ENCODE data around the gene EFCAB8.
"Not testable (repeated sequence)": the region's sequence is repeated elsewhere in the genome, so short reads cannot be mapped to it uniquely, and the experiment has no call there.

Gene EFCAB8

GRCh38 chr20:32912688-32913087 lies 54.0 kb downstream of the EFCAB8 start:
- DNase-seq = no peak

DNA sequence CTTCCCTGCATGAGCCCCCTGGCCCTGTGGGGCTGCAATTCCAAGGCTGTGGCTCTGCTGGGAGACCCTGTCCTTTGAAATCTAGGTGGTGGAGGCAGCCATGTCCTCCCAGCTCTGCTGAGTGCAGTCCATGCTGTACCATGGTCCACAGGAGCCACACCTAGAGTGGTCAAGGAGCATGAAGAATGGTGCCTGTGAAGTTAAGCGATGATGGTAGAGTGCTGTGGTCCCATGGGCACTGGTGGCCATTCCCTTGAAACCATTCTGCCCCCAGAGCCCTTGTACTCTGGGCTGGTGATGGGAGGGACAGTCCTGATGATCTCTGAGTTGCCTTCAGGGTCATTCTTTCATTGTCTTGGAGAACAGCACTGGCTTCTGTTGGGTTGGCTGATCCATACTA lies 55.3 kb downstream of the EFCAB8 start:
- no peak for DNase-seq

- DNase-seq = no peak
Measured at GRCh38 chr20:32917191-32917950, 58.6 kb downstream of the EFCAB8 start.

GRCh38 chr20:32918296-32918695 lies 59.6 kb downstream of the EFCAB8 start:
- DNase-seq = no peak

GRCh38 chr20:32918751-32919150 lies 60.0 kb downstream of the EFCAB8 start:
- DNase-seq = no peak

DNA sequence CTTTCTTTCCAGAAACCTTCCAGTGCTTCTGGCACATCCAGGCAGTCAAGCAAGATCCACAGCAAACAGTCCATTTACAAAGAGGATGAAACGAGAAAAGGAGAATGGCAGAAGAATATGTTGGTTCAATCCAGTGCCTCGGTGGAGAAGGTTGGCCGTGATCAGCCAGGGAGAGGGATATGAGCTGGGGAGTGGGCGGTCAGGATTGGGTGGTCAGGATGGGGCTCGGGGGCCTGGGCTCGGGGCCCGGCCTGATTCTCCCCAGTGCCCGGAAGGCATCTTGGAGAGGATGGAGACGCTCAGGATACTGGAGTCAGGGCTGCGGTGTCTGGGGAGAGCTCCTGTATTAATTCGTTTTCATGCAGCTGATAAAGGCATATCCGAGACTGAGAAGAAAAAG lies 61.3 kb downstream of the EFCAB8 start:
- DNase-seq = no peak

DNA sequence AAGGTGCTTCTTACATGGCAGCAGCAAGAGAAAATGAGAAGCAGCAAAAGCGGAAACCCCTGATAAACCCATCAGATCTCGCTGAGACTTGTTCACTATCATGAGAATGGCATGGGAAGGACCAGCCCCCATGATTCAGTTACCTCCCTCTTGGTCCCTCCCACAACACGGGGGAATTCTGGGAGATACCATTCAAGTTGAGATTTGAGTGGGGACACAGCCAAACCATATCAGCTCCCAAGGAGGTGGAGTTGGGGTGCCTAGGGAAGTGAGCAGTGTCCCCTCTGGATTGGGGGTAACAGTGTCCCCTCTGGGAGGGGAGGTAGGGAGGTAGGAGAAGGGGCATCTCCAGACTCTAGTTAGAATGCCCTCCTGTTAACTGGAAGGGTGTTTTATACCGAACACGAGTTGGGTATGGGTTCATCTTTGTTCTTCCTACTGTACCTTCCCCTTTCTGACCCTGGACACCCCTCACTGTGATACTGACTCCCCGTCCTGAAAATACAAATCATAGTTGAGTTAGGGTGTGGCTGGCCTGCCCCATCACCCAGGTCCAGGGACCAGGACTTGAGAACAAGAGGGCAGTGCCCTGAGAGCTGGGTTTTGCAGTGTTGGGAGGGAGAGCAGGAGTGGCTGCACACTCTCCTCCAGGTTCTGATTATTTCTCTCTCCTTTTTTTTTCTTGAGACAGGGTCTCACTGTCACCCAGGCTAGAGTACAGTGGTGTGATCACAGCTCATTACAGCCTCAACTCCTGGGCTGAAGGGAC lies 62.0 kb downstream of the EFCAB8 start:
- DNase-seq = no peak

DNA sequence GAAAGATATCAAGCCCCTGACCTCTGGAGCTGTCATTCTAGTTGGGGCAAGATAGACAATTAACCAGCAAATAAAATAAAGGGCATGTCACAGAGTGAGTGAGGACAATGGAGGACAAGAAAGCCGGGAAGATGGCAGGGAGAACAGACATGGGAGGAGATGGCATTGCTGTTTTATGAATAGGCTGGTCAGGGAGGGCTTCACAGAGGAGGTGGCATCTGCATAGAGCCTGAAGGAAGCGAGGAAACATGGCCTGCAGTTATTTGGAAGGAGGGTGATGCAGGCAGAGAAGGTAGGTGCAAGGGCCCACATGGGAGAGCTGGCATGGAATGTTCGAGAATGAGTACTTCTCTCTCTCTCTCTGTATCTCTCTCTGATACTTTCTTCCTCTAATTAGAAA lies 63.7 kb downstream of the EFCAB8 start:
- DNase-seq = no peak

DNA sequence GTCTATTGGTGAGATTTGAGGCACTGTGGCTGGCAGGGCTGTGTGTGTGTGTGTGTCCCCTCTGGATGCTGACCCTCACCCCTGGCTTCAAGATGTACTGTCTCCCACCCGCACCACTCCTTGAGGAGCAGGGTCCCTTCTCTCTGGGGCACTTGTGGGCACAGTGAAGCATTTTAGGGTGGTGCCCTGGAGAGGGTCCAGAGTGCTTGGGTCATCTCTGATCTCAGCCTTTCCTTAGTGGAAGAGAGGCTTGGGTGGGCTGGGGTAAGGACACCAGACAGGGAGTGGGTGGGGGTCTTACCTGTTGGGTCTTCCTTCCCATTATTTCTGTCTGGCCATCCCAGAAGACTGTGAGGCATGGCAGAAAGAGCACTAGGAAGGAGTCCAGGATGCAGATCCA lies 66.1 kb downstream of the EFCAB8 start:
- no peak for DNase-seq

- DNase-seq = no peak
Measured at GRCh38 chr20:32925481-32926196, 66.9 kb downstream of the EFCAB8 start.

GRCh38 chr20:32929162-32929561 lies 70.4 kb downstream of the EFCAB8 start:
- no peak for DNase-seq

DNA sequence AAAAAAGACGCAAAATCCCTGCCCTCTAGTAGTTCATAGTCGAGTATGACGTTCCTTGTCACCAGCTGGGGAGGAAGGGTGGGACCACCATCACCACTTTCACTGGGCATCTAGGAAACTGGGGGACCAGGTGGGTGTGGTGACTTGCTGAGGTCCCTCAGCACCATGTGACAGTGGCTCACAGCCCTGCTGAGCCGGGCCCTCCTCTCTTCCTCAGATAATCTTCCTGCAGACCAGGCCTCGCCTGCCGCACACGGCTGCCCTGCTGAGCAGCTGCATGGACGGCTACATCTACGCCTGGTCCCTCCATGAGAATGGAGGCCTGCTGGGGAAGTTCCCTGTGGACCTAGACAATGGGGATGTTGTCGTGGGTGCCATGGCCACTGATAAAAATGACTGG lies 71.5 kb downstream of the EFCAB8 start:
- no peak for DNase-seq

DNA sequence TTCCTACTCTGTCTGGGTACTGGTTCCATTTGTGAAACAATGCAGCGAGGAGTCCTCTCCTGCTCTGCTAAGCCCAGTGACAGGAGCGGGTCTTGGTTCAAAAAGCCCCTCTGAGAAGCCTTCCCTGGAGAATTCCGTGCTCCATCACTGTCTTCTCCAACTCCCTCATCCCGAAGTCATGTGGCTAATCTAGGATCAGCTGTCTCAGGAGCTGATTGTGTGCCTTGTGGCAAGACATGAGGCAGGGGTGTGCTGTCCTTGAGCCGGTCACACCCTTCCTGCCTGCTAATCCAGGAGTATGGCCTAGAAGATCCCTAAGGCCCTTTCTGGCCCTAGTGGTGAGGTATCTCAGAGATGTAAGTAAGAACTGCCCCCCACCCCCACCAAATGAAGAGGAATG lies 72.0 kb downstream of the EFCAB8 start:
- no peak for DNase-seq

DNA sequence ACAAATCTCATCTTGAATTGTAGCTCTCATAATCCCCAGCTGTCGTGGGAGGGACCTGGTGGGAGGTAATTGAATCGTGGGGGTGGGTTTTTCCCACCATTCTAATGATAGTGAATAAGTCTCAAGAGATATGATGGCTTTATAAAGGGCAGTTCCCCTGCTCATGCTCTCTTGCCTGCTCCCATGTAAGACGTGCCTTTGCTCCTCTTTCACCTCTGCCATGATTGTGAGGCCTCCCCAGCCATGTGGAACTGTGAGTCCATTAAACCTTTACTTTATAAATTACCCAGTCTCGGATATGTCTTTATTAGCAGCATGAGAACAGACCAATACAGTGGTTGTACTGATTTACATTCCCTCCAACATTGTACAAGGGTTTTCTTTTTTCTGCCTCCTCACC lies 75.9 kb downstream of the EFCAB8 start:
- no peak for DNase-seq

GRCh38 chr20:32941155-32941885 lies 82.6 kb downstream of the EFCAB8 start:
- no peak for DNase-seq

DNA sequence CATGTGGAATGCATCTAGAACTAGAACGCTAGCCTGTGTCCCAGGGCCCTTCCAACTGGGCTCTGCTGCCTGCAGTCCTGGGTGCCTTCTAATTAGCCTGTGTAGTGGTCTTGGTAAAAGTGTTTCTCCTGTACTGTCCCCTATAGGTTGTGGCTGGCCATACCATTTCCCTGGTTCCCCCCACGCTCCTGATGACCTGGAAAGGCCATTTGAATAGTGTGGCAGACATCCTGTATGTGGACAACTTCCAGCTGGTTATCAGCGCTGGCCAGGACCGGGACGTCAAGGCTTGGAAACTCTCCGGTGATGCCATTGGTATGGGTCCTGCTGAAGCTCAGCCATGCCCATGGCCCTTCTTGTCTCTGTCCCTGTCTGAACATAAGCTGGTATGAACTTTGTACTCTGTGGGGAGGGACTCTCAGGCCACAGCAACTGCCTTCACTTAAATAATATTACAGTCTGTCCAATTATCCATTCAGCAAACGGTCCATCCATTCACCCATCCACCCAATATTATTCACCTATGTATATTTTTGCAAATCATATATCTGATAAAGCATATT lies 84.8 kb downstream of the EFCAB8 start:
- no peak for DNase-seq

DNA sequence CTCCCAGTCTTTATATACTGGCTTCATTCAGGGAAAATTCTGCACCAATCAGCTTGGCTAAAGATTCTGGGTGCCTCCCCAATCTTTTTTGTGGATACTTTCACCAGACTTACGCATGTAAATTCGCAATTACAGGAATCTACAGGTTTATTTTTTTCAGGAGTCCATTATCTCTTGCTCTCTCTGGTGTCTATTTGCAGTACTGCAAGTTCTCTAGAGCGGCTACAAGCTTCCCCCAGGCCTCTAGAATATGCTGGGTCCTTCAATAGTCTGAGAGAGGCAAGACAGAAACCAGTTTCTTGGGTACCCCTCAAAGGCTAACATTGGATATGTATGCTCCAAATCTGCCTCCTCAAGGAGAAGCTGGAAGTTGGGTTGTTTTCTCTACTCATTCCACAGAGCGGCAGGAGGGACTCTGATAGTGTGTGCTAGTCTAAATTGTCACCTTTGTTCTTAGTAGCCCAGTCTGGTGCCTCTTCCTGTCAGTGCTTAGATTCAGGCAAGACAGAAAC lies 87.0 kb downstream of the EFCAB8 start:
- no peak for DNase-seq

DNA sequence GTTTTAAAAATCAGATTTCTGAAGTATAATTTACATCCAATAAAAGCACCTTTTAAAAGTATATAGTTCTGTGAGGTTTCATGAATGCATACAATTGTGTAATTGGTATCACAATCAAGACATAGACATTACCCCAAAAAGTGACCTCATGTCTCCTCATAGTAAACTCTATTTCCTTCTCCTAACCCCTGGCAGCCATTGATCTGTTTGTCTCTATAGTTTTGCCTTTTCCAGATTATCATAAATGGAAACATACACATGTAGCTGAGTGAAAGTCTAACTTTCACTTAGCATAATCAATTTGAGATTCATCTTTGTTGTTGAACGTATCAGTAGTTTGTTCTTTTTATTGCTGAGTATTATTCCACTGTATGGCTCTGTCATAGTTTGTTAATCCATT lies 87.9 kb downstream of the EFCAB8 start:
- DNase-seq = no peak

DNA sequence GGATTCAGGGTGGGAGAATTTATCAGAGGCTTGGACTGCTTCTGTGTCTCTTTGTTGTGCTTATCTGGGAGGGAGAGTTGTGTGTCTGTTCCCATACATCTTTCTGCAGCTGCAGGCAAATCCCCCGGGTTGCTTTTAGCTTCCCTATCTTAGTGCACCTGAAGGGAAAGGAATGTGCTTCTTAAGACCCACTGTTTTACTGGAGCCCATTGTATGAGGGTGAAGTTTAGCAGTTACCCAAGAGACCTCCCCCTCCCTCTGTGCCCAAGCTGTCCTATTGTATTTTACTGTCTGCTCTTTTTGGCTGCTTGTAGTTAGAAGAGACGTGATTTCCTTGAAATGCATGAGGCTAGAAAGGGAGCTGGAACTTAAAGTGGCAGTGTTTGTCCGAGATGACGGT lies 91.8 kb downstream of the EFCAB8 start:
- DNase-seq = not testable (repeated sequence)

DNA sequence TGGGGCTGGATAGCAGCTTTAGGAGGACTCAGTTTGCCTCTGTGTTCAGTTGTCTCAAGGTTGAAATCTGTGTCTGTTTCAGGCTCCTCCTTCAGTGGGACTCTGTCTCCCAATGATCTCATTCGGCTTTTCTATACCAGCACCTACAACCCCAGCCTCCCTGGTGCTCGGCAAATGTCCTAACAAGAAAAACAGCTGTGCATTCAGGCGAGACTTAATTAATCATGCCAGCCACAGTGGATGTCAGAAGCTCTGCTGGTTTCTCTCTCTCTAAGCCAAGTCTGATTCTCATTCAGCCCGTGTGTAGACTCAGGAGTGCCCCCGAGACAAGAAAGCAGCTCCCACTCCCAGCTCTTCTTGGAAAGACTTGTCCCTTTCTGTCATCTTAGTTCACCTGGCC lies 98.7 kb downstream of the EFCAB8 start:
- DNase-seq = no peak

DNA sequence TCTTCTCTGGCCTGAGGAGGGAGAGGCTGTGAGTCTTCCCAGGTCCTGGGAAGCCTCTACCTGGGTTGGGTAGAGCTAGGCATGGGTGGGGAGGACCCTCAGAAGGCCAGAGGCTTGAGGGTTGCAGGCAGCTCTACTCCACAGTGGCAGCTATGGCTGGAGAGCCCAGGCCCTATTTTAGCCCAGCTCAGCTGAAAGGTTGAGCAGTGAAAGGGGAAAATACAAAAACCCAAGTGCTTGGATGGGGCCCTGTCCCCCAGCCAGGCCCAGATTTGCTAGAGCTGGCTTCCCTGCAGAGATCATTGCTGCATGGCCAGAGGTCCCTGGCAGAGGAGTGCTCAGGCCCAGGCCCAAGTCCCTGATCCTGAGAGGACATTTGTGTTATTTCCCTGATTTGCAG lies 99.9 kb downstream of the EFCAB8 start:
- DNase-seq = no peak

- DNase-seq = no peak
Measured at GRCh38 chr20:32959351-32960221, 100.9 kb downstream of the EFCAB8 start.
